ENCODE results near the gene KASH5.

The KASH5 gene

GRCh38 chr19:49443366-49444099 lies 55.5 kb downstream of the KASH5 start (continued):
- TF ChIP-seq ZNF473 (tag by site-specific recombination; IDR thresholded peaks at IDR 0.05) (no peak), ZNF510 (tag by site-specific recombination; IDR thresholded peaks at IDR 0.05; ENCODE audit: insufficient replicate concordance) (no peak), ZNF660 (tag by site-specific recombination; IDR thresholded peaks at IDR 0.05) (peak; percentile 54), PRDM6 (tag by site-specific recombination; IDR thresholded peaks at IDR 0.05) (no peak), ZNF155 (tag by site-specific recombination; IDR thresholded peaks at IDR 0.05) (no peak), ZNF624 (tag by site-specific recombination; IDR thresholded peaks at IDR 0.05) (no peak), ZNF23 (tag by site-specific recombination; IDR thresholded peaks at IDR 0.05; ENCODE audit: borderline replicate concordance) (no peak), ZNF10 (tag by site-specific recombination; IDR thresholded peaks at IDR 0.05) (0 out of 2 replicates have a peak, but pooled peaks have one; percentile 45), ZSCAN16 (tag by site-specific recombination; IDR thresholded peaks at IDR 0.05) (no peak), ZNF785 (tag by site-specific recombination; IDR thresholded peaks at IDR 0.05) (peak; percentile 21), ZNF596 (tag by site-specific recombination; IDR thresholded peaks at IDR 0.05) (no peak), ELK4 (IDR thresholded peaks at IDR 0.05; ENCODE audit: borderline replicate concordance, low read depth, low read length) (no peak), ZNF48 (tag by site-specific recombination; IDR thresholded peaks at IDR 0.05) (no peak), ZNF561 (tag by site-specific recombination; IDR thresholded peaks at IDR 0.05; ENCODE audit: borderline replicate concordance) (no peak; the same call in 1 of the 2 replicates), GFI1B (tag by site-specific recombination; IDR thresholded peaks at IDR 0.05) (no peak), WT1 (tag by site-specific recombination; IDR thresholded peaks at IDR 0.05) (peak; percentile 7; the same call in 1 of the 2 replicates), ZNF133 (tag by site-specific recombination; IDR thresholded peaks at IDR 0.05) (no peak), ZNF398 (tag by site-specific recombination; IDR thresholded peaks at IDR 0.05) (peak; percentile 76), ZNF529 (tag by site-specific recombination; IDR thresholded peaks at IDR 0.05; ENCODE audit: insufficient replicate concordance) (no peak), IKZF3 (tag by site-specific recombination; IDR thresholded peaks at IDR 0.05) (0 out of 2 replicates have a peak, but pooled peaks have one; percentile 49), GLI2 (tag by site-specific recombination; IDR thresholded peaks at IDR 0.05; ENCODE audit: borderline replicate concordance, low read depth) (no peak)
- TF ChIP-seq, protein P1, sequence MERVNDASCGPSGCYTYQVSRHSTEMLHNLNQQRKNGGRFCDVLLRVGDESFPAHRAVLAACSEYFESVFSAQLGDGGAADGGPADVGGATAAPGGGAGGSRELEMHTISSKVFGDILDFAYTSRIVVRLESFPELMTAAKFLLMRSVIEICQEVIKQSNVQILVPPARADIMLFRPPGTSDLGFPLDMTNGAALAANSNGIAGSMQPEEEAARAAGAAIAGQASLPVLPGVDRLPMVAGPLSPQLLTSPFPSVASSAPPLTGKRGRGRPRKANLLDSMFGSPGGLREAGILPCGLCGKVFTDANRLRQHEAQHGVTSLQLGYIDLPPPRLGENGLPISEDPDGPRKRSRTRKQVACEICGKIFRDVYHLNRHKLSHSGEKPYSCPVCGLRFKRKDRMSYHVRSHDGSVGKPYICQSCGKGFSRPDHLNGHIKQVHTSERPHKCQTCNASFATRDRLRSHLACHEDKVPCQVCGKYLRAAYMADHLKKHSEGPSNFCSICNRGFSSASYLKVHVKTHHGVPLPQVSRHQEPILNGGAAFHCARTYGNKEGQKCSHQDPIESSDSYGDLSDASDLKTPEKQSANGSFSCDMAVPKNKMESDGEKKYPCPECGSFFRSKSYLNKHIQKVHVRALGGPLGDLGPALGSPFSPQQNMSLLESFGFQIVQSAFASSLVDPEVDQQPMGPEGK (tag by site-specific recombination; IDR thresholded peaks at IDR 0.05): peak; percentile 87
- TF ChIP-seq, protein P2, sequence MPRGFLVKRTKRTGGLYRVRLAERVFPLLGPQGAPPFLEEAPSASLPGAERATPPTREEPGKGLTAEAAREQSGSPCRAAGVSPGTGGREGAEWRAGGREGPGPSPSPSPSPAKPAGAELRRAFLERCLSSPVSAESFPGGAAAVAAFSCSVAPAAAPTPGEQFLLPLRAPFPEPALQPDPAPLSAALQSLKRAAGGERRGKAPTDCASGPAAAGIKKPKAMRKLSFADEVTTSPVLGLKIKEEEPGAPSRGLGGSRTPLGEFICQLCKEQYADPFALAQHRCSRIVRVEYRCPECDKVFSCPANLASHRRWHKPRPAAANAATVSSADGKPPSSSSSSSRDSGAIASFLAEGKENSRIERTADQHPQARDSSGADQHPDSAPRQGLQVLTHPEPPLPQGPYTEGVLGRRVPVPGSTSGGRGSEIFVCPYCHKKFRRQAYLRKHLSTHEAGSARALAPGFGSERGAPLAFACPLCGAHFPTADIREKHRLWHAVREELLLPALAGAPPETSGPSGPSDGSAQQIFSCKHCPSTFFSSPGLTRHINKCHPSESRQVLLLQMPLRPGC (tag by site-specific recombination; IDR thresholded peaks at IDR 0.05): no peak
- TF ChIP-seq, protein P3, sequence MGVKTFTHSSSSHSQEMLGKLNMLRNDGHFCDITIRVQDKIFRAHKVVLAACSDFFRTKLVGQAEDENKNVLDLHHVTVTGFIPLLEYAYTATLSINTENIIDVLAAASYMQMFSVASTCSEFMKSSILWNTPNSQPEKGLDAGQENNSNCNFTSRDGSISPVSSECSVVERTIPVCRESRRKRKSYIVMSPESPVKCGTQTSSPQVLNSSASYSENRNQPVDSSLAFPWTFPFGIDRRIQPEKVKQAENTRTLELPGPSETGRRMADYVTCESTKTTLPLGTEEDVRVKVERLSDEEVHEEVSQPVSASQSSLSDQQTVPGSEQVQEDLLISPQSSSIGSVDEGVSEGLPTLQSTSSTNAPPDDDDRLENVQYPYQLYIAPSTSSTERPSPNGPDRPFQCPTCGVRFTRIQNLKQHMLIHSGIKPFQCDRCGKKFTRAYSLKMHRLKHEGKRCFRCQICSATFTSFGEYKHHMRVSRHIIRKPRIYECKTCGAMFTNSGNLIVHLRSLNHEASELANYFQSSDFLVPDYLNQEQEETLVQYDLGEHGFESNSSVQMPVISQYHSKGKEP (tag by site-specific recombination; IDR thresholded peaks at IDR 0.05): no peak
- TF ChIP-seq, protein P4, sequence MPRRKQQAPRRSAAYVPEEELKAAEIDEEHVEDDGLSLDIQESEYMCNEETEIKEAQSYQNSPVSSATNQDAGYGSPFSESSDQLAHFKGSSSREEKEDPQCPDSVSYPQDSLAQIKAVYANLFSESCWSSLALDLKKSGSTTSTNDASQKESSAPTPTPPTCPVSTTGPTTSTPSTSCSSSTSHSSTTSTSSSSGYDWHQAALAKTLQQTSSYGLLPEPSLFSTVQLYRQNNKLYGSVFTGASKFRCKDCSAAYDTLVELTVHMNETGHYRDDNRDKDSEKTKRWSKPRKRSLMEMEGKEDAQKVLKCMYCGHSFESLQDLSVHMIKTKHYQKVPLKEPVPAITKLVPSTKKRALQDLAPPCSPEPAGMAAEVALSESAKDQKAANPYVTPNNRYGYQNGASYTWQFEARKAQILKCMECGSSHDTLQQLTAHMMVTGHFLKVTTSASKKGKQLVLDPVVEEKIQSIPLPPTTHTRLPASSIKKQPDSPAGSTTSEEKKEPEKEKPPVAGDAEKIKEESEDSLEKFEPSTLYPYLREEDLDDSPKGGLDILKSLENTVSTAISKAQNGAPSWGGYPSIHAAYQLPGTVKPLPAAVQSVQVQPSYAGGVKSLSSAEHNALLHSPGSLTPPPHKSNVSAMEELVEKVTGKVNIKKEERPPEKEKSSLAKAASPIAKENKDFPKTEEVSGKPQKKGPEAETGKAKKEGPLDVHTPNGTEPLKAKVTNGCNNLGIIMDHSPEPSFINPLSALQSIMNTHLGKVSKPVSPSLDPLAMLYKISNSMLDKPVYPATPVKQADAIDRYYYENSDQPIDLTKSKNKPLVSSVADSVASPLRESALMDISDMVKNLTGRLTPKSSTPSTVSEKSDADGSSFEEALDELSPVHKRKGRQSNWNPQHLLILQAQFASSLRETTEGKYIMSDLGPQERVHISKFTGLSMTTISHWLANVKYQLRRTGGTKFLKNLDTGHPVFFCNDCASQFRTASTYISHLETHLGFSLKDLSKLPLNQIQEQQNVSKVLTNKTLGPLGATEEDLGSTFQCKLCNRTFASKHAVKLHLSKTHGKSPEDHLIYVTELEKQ (tag by site-specific recombination; IDR thresholded peaks at IDR 0.05; ENCODE audit: borderline replicate concordance): no peak

All from HEK293 (cell line).